ENCODE results near the gene ANK2. TPM values are rescaled to one million over a fixed set of nuclear protein-coding genes. Genes with fewer than 3 reads are reported as not detected.

Gene ANK2
- total and polyA plus RNA-seq, 2 of the 13 experiments (the other 11 are each of a cell fraction or from before 2014, with no cell fraction given): 2.7 to 15.1 TPM

- TF ChIP-seq NFAT5 (CRISPR knock-in tag; IDR thresholded peaks at IDR 0.05) (no peak), YEATS4 (CRISPR knock-in tag; IDR thresholded peaks at IDR 0.05; ENCODE audit: borderline replicate concordance) (no peak), HNF4A (CRISPR knock-in tag; IDR thresholded peaks at IDR 0.05) (no peak), PAWR (CRISPR knock-in tag; IDR thresholded peaks at IDR 0.05; ENCODE audit: borderline replicate concordance) (no peak), ZNF552 (CRISPR knock-in tag; IDR thresholded peaks at IDR 0.05; ENCODE audit: borderline replicate concordance) (no peak), FOXA1 (IDR thresholded peaks at IDR 0.05) (no peak), FOXA1 (CRISPR knock-in tag; IDR thresholded peaks at IDR 0.05) (no peak), ZNF382 (CRISPR knock-in tag; IDR thresholded peaks at IDR 0.05; ENCODE audit: borderline replicate concordance) (no peak), MTF1 (CRISPR knock-in tag; IDR thresholded peaks at IDR 0.05) (no peak), AFF4 (CRISPR knock-in tag; IDR thresholded peaks at IDR 0.05) (no peak), ZNF841 (CRISPR knock-in tag; IDR thresholded peaks at IDR 0.05; ENCODE audit: borderline replicate concordance) (no peak)
- TF ChIP-seq, protein P1, sequence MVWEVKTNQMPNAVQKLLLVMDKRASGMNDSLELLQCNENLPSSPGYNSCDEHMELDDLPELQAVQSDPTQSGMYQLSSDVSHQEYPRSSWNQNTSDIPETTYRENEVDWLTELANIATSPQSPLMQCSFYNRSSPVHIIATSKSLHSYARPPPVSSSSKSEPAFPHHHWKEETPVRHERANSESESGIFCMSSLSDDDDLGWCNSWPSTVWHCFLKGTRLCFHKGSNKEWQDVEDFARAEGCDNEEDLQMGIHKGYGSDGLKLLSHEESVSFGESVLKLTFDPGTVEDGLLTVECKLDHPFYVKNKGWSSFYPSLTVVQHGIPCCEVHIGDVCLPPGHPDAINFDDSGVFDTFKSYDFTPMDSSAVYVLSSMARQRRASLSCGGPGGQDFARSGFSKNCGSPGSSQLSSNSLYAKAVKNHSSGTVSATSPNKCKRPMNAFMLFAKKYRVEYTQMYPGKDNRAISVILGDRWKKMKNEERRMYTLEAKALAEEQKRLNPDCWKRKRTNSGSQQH (CRISPR knock-in tag; IDR thresholded peaks at IDR 0.05; ENCODE audit: low read depth): no peak
Measured at GRCh38 chr4:113090954-113091353, 41.5 kb downstream of the ANK2 start (continued).
